ENCODE results near the gene HYKK. TPM values are rescaled to one million over a fixed set of nuclear protein-coding genes. Genes with fewer than 3 reads are reported as not detected.

The HYKK gene
- total and polyA plus RNA-seq, 2 donors (not counting 3 experiments of a cell fraction or from before 2014, with no cell fraction given) = 1.0 to 2.1 TPM

DNA sequence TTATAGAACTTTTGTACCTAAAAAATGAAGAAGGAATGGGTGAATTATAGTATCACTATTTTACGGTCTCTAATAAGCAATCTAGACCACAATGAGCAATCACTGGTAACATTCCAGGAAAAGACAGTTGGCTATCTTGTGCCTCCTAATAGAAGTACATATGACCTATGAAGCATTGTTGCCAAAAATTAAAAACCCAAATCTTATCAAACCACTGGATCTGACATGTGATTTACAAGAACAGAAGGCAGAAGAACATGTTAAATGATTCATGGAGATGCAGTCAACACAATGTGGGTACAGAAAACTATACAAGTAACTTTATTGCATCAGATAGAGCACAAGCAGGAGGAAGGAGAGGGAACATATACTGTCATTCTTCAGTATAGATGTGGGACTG lies 14.5 kb upstream of the HYKK start:
- dilution Hi-C loops (cut with MboI; ENCODE audit: extremely low pct_ligation_motif_present, low sequenced_read_pairs) = no loop called here
- H3K27ac ChIP-seq (ENCODE audit: insufficient read depth, low read depth, low read length) = no peak overlapping the region
- no peak overlapping the region for H2AFZ ChIP-seq (ENCODE audit: low read depth, low read length)
- intact Hi-C loops (cut with micrococcal nuclease) = no loop called here
- H3K4me1 ChIP-seq (ENCODE audit: control insufficient read depth, extremely low read depth, insufficient read depth, low read length) = no peaks in the 10 kb centered on the region
- POLR2A ChIA-PET = no interaction called here
- DNase-seq (ENCODE audit: low read depth, low spot score) (no peak), FAIRE-seq (no peak)
- no peak overlapping the region for H3K9ac ChIP-seq (replicated peaks; ENCODE audit: extremely low read depth, insufficient read depth, low read length)
- CTCF ChIA-PET = no interaction called here
- no peak overlapping the region for H3K4me3 ChIP-seq (replicated peaks in 1 of 3; ENCODE audit: insufficient read depth in 1 of 3, low read depth in 1 of 3, low read length in 3 of 3)
- H3K4me2 ChIP-seq (ENCODE audit: insufficient read depth, low read length) = no peak overlapping the region
- no peaks in the 10 kb centered on the region for H3K27me3 ChIP-seq (ENCODE audit: control insufficient read depth in 2 of 2, insufficient read depth in 2 of 2, low read length in 2 of 2)
- H4K20me1 ChIP-seq (replicated peaks; ENCODE audit: control insufficient read depth, extremely low read depth, insufficient read depth, low read length) = no peaks in the 10 kb centered on the region
- TF ChIP-seq POLR2A (IDR thresholded peaks at IDR 0.05; ENCODE audit: low read depth, low read length) (no peak), GATA2 (IDR thresholded peaks at IDR 0.05; ENCODE audit: insufficient read depth, insufficient read length, low read depth, low read length) (no peak), MYC (IDR thresholded peaks at IDR 0.05; ENCODE audit: low read depth, low read length) (no peak), MAX (IDR thresholded peaks at IDR 0.05; ENCODE audit: insufficient read depth, insufficient read length) (no peak), EZH2 (IDR thresholded peaks at IDR 0.05; ENCODE audit: borderline replicate concordance, low read depth, low read length, severe bottlenecking) (no peak), POLR2AphosphoS5 (IDR thresholded peaks at IDR 0.05; ENCODE audit: insufficient read depth, low read depth, low read length) (no peak), FOS (IDR thresholded peaks at IDR 0.05; ENCODE audit: borderline replicate concordance, insufficient read depth, low read length) (no peak), JUN (IDR thresholded peaks at IDR 0.05; ENCODE audit: borderline replicate concordance, insufficient read depth, insufficient read length, low read depth) (no peak)
- TF ChIP-seq, protein P1, sequence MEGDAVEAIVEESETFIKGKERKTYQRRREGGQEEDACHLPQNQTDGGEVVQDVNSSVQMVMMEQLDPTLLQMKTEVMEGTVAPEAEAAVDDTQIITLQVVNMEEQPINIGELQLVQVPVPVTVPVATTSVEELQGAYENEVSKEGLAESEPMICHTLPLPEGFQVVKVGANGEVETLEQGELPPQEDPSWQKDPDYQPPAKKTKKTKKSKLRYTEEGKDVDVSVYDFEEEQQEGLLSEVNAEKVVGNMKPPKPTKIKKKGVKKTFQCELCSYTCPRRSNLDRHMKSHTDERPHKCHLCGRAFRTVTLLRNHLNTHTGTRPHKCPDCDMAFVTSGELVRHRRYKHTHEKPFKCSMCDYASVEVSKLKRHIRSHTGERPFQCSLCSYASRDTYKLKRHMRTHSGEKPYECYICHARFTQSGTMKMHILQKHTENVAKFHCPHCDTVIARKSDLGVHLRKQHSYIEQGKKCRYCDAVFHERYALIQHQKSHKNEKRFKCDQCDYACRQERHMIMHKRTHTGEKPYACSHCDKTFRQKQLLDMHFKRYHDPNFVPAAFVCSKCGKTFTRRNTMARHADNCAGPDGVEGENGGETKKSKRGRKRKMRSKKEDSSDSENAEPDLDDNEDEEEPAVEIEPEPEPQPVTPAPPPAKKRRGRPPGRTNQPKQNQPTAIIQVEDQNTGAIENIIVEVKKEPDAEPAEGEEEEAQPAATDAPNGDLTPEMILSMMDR (IDR thresholded peaks at IDR 0.05; ENCODE audit: extremely low read depth in 1 of 2, insufficient read depth in 1 of 2, low read depth in 1 of 2, low read length in 2 of 2) = no peak
- H3K9me3 ChIP-seq (replicated peaks; ENCODE audit: control insufficient read depth, insufficient read depth, low read length) = no peaks in the 10 kb centered on the region
- H3K9me1 ChIP-seq (replicated peaks; ENCODE audit: control insufficient read depth, extremely low read depth, insufficient read depth, low read length) = no peaks in the 10 kb centered on the region
- no TSS peak for BruUV-seq (replicated peaks)
- H3K79me2 ChIP-seq (ENCODE audit: control insufficient read depth, insufficient read depth, low read length) = no peaks in the 10 kb centered on the region
- H3K36me3 ChIP-seq (ENCODE audit: control insufficient read depth in 2 of 2, extremely low read depth in 1 of 2, insufficient read depth in 2 of 2, low read length in 2 of 2) = peaks cover 9 to 10% of the 10 kb centered on the region in 2 experiments
